Fibroblast of skin of left quadriceps (primary cell): Measurements from ENCODE around the gene ZNF681.
"Not testable (repeated sequence)": the region's sequence is repeated elsewhere in the genome, so short reads cannot be mapped to it uniquely, and the experiment has no call there.

Experiments
- DNase-seq, 2 experiments: peaks; one replicate each; pipeline ENCODE4 v3.0.0-alpha.2; 2013; ENCODE audit warnings: low read depth in 2 of 2

Gene ZNF681

DNA sequence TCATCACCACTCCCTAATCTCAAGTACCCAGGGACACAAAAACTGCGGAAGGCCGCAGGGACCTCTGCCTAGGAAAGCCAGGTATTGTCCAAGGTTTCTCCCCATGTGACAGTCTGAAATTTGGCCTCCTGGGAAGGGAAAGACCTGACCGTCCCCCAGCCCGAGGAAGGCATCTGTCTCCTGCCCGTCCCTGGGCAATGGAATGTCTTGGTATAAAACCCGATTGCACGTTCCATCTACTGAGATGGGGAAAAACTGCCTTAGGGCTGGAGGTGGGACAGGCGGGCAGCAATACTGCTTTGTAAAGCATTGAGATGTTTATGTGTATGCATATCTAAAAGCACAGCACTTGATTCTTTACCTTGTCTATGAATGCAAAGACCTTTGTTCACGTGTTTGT lies 65.8 kb downstream of the ZNF681 start:
- not testable (repeated sequence) for DNase-seq
